Retina (tissue), 1 donor: ENCODE results near the gene PLVAP.
"Not testable (repeated sequence)": the region's sequence is repeated elsewhere in the genome, so short reads cannot be mapped to it uniquely, and the experiment has no call there.

Experiments
- DNase-seq: peaks from one replicate; pipeline ENCODE4 v3.0.0-alpha.2; 2016

The PLVAP gene

DNA sequence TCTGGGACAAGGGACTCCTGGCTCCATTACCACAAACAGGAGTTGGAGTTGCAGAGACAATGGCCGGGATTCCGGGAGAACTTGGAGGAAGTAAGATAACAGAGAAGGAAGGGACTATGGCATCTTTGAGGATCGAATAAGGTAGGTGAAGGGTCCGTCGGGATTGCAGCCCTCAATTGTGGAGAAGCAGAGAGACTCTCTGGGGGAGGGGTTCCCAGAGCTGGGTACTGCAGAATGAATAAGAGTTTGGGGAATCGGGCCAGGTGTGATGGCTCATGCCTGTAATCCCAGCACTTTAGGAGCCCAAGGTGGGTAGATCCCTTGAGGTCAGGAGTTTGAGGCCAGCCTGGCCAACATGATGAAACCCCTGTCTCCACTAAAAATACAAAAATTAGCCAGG is 24.5 kb upstream of the PLVAP start:
- DNase-seq, result no peak

DNA sequence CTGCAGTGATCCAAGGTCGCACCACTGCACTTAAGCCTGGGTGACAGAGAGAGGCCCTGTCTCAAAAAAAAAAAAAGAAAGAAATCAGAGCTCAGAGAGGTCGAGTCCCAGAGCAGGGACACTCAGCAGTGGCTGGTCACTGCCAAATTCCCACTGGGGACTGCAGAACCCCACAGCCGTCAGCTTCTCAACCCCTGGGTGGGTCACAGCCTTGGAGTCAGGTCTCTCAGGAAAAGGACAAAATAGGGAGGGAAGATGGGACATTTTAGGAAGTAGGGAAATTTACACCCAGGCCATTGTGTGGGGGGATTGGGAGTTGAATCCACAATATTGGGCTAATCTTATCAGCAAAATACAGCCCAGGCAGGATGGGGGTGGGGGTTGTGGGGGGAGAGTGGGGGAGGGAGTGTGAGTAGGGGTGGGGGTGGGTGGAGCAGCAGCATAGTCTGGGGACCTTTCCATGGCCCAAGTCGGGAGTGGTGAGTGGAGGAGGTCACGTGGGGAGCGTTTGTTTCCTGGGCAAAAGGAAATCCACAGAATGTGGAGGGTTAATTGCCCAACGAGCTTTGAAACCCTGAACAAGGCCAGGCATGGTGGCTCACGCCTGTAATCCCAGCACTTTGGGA is 21.9 kb upstream of the PLVAP start:
- no peak for DNase-seq

DNA sequence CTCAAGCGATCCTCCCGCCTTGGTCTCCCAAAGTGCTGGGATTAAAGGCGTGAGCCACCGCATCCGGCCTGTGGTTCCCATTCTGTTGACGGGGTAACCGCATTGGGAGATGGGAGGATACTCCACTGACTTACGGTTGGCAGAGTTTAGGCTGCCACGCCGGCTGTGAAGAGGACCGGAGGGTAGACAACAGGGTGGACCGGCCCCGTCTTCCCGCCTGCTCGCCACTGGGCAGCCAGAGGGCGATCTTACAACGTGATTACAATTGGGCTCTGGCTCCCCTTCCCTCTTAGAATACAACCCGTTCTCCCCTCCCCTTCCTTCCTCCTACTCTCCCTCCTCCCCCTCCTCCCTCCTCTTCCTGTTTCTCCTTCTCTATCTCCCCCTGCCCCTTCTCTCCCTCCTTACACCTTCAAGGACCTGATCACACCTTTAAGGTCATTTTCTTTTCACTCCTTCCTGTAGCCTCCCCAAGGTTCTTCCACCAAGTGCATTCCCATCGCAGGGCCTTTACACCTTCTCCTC is 17.8 kb upstream of the PLVAP start:
- peak; percentile 43 for DNase-seq

DNA sequence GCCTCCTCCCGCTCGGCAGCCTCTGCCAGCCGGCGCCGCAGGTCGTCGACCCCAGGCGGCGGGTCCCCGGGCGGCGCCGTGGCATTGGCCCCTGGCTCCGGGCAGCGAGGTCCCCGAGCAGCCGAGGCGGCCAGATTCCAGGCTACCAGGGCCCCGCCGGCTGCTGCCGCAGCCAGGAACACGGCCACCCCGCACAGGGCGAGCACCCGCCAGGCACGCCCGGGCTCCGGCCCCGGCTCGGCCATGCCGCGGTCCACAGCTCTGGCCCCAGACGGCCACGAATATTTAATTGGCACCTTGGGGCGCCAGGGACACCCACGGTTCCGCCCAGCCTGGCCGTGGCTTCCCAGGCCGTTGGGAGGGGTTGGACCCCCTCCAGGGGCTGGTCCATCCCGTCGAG is 16.8 kb upstream of the PLVAP start, which contains the start of gene CCDC194:
Gene CCDC194, minus strand, starts transcription at position 283 of the 400 bp plus-strand sequence. Its CDS starts 38 bp downstream, at position 245.
- DNase-seq, result no peak

GRCh38 chr19:17393002-17393401 is 15.9 kb upstream of the PLVAP start:
- no peak for DNase-seq

DNA sequence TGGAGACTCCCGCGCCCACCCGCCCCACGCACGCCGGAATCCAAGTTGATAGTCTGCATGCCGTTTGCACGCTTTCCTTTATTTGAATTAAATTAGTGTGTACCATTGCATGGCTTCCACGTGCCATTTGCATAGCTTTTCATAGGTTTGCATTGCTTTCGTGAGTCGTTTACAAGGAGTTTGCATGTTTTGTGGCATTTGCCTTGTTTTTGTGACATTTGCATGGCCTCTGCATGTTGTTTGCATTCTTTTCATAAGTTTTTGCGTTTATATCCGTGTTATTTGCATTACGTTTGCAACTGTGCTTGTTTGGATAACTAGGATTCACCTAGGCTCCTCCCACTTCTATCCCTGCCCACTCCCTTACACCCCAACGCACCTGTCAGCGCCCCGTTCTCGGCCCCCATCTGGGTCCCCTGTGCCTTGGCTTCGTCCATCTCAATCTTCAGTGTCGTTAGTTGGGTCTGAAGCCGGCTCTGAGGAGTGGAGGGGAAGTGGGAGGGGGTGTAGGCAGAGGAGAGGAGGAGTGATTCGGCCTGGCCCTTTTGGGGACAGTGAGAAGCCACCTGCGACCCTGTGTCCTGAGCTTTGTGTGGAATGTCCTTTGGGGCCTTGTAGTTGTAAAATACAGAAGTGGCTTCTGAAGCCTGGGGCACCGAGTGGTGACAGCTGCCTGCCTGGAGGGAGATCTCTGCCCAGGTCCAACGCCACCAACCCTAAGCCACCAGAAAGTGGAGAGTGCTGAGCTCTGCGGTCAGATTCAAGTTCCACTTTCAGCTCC is 14.4 kb upstream of the PLVAP start:
- DNase-seq, result no peak

DNA sequence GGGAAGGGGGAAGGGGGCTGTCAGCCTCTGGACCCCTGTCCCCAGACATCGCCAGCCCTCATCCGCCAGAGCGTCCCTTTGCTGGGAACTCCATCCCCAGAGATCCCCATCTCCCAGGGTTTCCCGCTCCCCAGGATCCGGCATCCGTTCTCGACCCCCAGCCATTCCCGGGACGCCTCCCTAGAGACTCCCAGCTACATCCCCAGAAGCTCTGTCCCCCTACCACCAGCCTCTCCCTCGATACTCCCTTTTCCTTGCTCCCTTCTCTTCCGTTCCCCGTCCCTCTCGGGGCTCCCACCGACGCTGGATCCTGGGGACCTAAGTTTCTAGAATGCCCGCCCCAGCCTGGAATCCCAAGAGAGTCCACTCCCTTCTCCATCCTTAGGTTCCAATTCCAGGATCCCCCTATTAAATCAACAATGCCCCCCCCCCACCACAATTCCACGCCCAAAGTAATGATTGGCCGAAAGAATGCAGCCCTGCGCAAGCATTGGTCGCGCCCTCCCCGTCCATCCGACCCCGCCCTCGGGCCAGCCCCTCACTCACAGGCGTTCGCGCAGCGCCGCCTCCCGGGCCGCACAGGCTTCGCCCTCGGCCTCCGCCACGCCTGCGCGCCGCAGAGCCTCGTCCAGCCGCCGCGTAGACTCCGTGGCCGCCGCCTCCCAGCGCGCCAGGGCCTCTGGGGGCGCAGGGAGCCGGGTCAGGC is 13.7 kb upstream of the PLVAP start:
- DNase-seq, result peak; percentile 91

GRCh38 chr19:17389957-17390664 is 13.0 kb upstream of the PLVAP start:
- no peak for DNase-seq

DNA sequence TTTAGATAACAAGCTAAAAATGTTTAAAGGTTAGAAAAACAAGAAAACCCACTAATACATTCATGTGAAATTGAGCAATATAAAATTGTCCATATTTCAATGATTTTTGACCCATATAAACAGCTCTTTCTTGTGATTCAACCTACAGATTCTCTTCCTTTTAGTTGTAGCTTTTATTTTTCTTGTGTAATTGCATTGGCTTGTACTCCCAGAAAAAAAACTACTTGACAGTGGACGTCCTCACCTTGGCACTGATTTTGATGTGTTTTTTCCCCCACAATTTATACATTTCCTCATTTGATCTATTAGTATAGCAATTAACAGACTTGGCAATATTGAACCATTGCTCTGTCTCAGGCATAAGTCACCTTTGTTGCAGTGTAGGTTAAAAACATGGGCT is 12.1 kb upstream of the PLVAP start:
- no peak for DNase-seq

- DNase-seq, result peak; percentile 74
Measured at GRCh38 chr19:17385878-17386611, 8.9 kb upstream of the PLVAP start.

- no peak for DNase-seq
Measured at GRCh38 chr19:17380426-17381138, 3.4 kb upstream of the PLVAP start.

GRCh38 chr19:17379221-17379631 is 2.1 kb upstream of the PLVAP start:
- DNase-seq, result peak; percentile 38

- no peak for DNase-seq
Measured at GRCh38 chr19:17378271-17378670, 1.1 kb upstream of the PLVAP start.

DNA sequence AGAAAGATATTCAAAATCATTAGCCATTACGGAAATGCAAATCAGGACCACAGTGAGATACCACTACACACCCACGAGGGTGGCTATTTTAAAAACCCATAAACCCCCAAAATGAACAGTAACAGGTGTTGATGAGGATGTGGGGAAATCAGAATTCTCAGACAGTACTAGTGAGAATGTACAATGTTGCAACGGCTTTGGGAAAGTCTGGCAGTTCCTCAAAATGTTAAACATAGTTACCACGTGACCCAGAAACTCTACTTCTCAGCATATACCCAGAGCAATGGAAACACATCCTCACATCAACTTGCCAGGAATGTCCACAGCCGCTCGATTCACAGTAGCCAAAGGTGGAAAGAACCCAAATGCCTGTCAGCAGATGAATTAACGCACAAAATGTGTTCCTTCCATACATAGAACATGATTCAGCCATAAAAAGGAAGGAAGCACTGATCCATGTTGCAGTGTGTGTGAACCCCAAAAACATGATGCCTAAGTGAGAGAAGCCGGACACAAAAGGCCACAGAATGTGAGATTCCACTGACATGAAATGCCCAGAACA is 7.0 kb downstream of the PLVAP start:
- no peak for DNase-seq

DNA sequence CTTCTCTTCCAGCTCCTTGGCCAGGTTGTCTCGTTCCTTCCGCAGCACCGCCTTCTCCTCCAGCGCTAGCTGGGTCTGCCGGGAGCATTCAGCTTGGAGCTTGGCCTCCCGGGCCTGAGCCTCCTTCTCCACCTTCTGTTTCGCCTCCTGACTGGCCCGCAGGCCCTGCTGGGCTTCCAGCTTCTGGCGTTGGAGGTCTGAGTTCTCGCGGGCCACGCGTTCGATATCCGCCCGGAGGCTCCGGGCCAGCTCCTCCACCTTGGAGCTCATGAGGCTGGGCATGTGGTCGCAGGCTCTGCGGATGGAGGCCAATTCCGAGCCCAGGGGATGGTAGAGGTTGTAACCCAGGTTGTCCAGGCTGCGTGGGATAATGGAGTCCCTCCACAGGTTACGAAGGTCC is 11.8 kb downstream of the PLVAP start:
- no peak for DNase-seq

DNA sequence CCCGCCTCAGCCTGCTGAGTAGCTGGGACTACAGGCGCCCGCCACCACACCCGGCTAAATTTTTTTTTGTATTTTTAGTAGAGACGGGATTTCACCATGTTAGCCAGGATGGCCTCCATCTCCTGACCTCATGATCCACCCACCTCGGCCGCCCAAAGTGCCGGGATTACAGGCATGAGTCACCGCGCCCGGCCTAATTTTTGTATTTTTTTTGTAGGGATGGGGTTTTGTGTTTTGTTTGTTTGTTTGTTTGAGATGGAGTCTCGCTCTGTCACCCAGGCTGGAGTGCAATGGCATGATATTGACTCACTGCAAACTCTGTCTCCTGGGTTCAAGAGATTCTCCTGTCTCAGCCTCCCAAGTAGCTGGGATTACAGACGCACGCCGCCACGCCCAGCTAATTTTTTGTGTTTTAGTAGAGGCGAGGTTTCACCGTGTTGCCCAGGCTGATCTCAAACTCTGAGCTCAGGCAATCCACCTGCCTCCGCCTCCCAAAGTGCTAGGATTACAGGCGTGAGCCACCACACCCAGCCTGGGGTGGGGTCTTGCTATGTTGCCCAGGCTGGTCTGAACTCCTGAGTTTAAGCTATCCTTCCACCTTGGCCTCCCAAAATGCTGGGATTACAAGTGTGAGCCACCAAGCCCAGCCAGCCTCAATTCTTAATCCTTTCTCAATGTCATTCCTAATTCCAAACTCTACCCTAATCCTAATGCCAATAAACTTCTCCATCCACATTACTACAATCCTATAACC is 13.1 kb downstream of the PLVAP start:
- DNase-seq, result not testable (repeated sequence)

- DNase-seq, result no peak
Measured at GRCh38 chr19:17359905-17360800, 17.0 kb downstream of the PLVAP start.

GRCh38 chr19:17358395-17358794 is 18.7 kb downstream of the PLVAP start:
- no peak for DNase-seq

GRCh38 chr19:17357724-17358123 is 19.4 kb downstream of the PLVAP start:
- DNase-seq, result no peak
